GM18909 (cell line): ENCODE data around the gene MIER2.
"Not testable (repeated sequence)": the region's sequence is repeated elsewhere in the genome, so short reads cannot be mapped to it uniquely, and the experiment has no call there.

Source experiments
- ATAC-seq: cut with Tn5 transposase; IDR thresholded peaks from one replicate; pipeline ENCODE4 v1.9.1; 2021; ENCODE audit warnings: mild to moderate bottlenecking; ENCODE audit not compliant: unreplicated experiment, poor library complexity

The MIER2 gene

GRCh38 chr19:364496-365287 lies 20.1 kb upstream of the MIER2 start:
- ATAC-seq = no peak

GRCh38 chr19:362683-363082 lies 18.1 kb upstream of the MIER2 start:
- no peak for ATAC-seq

- ATAC-seq = no peak
Measured at GRCh38 chr19:362154-362553, 17.6 kb upstream of the MIER2 start.

GRCh38 chr19:359653-359925 lies 15.0 kb upstream of the MIER2 start:
- no peak for ATAC-seq

GRCh38 chr19:355536-355935 lies 10.9 kb upstream of the MIER2 start:
- ATAC-seq = not testable (repeated sequence)

GRCh38 chr19:355134-355533 lies 10.5 kb upstream of the MIER2 start:
- no peak for ATAC-seq

- ATAC-seq = no peak
Measured at GRCh38 chr19:351976-352625, 7.5 kb upstream of the MIER2 start.

- ATAC-seq = no peak
Measured at GRCh38 chr19:347946-348861, 3.6 kb upstream of the MIER2 start.

GRCh38 chr19:345320-345879 lies 804 bp upstream of the MIER2 start:
- ATAC-seq = no peak

GRCh38 chr19:343941-344624 lies 513 bp downstream of the MIER2 start:
- no peak for ATAC-seq

GRCh38 chr19:343451-343931 lies 1.1 kb downstream of the MIER2 start:
- no peak for ATAC-seq

- ATAC-seq = no peak
Measured at GRCh38 chr19:342801-343421, 1.7 kb downstream of the MIER2 start.

- no peak for ATAC-seq
Measured at GRCh38 chr19:342128-342455, 2.5 kb downstream of the MIER2 start.

- no peak for ATAC-seq
Measured at GRCh38 chr19:341386-342127, 3.0 kb downstream of the MIER2 start.

GRCh38 chr19:340620-341385 lies 3.8 kb downstream of the MIER2 start:
- ATAC-seq = no peak

GRCh38 chr19:339262-339887 lies 5.2 kb downstream of the MIER2 start:
- no peak for ATAC-seq

GRCh38 chr19:338421-338820 lies 6.2 kb downstream of the MIER2 start:
- ATAC-seq = no peak

GRCh38 chr19:336067-336614 lies 8.5 kb downstream of the MIER2 start:
- no peak for ATAC-seq
